ENCODE measurements around the gene NAALADL2. TPM values are rescaled to one million over a fixed set of nuclear protein-coding genes. Genes with fewer than 3 reads are reported as not detected.
"Not testable (repeated sequence)": the region's sequence is repeated elsewhere in the genome, so short reads cannot be mapped to it uniquely, and the experiment has no call there.

Gene NAALADL2
- total RNA-seq, 1 donor from 2014 or later, result 9.9 TPM

DNA sequence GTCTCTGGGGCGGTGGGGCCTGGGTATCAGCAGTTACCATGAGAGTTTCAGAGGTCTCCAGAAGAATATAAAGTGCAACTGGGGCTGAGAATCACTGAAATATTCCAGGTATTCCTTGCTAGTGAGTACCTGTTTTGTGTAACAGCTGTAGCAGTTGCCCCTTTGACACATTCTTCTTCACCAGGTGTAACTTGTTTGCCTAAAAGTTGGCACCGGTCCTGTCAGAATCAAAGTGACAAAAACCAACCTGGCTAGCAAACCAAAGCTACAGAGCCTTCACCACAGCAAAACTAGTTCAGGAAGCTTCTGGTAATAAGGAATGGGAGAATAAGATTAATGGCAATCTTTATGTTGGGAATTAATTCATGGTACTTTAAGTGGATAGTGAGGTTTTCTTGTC is 296.0 kb downstream of the NAALADL2 start:
- TF ChIP-seq, protein P1, sequence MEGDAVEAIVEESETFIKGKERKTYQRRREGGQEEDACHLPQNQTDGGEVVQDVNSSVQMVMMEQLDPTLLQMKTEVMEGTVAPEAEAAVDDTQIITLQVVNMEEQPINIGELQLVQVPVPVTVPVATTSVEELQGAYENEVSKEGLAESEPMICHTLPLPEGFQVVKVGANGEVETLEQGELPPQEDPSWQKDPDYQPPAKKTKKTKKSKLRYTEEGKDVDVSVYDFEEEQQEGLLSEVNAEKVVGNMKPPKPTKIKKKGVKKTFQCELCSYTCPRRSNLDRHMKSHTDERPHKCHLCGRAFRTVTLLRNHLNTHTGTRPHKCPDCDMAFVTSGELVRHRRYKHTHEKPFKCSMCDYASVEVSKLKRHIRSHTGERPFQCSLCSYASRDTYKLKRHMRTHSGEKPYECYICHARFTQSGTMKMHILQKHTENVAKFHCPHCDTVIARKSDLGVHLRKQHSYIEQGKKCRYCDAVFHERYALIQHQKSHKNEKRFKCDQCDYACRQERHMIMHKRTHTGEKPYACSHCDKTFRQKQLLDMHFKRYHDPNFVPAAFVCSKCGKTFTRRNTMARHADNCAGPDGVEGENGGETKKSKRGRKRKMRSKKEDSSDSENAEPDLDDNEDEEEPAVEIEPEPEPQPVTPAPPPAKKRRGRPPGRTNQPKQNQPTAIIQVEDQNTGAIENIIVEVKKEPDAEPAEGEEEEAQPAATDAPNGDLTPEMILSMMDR (conservative IDR thresholded peaks at IDR 0.05), result no peak
- H3K27me3 Mint-ChIP-seq, result no peaks in the 10 kb centered on the region
- H3K36me3 Mint-ChIP-seq, result peaks cover 4% of the 10 kb centered on the region
- DNase-seq (ENCODE audit: extremely low spot score, unreplicated experiment), result no peak
- H3K4me1 Mint-ChIP-seq (ENCODE audit: unreplicated experiment), result no peaks in the 10 kb centered on the region
- H3K4me3 Mint-ChIP-seq, result no peak overlapping the region
- H3K27ac Mint-ChIP-seq, result no peak overlapping the region
- no peaks in the 10 kb centered on the region for H3K9me3 Mint-ChIP-seq

GRCh38 chr3:175159202-175159601 is 300.1 kb downstream of the NAALADL2 start:
- H3K27me3 Mint-ChIP-seq, result no peaks in the 10 kb centered on the region
- H3K27ac Mint-ChIP-seq, result no peak overlapping the region
- peaks cover 6% of the 10 kb centered on the region for H3K4me1 Mint-ChIP-seq (ENCODE audit: unreplicated experiment)
- no peak overlapping the region for H3K4me3 Mint-ChIP-seq
- no peaks in the 10 kb centered on the region for H3K36me3 Mint-ChIP-seq
- TF ChIP-seq, protein P1 (conservative IDR thresholded peaks at IDR 0.05), result no peak
- DNase-seq (ENCODE audit: extremely low spot score, unreplicated experiment), result no peak
- no peaks in the 10 kb centered on the region for H3K9me3 Mint-ChIP-seq

DNA sequence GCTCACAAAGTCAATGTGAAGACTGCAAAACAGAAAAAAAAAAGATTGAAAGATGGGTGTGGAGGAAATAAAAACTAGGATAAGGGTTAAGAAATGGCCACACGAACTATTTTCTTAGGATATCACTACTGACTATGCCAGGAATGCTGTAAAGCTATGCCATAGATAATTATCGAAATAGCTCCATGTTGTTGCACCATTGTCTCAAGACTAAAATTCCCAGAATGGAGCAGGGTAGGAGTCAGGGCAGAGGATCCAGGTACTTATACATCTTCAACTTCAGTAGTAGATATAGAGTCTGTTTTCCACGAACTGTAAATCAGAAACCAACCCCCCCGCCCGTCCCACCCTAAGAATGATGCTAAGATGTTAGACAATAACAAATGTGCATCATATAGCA is 302.2 kb downstream of the NAALADL2 start:
- Mint-ChIP-seq H3K4me3 (no peak overlapping the region), H3K4me1 (ENCODE audit: unreplicated experiment) (peaks cover 6% of the 10 kb centered on the region), H3K27me3 (no peaks in the 10 kb centered on the region), H3K27ac (no peak overlapping the region), H3K36me3 (no peaks in the 10 kb centered on the region), H3K9me3 (no peaks in the 10 kb centered on the region)
- DNase-seq (ENCODE audit: extremely low spot score, unreplicated experiment), result no peak
- TF ChIP-seq, protein P1 (conservative IDR thresholded peaks at IDR 0.05), result no peak

DNA sequence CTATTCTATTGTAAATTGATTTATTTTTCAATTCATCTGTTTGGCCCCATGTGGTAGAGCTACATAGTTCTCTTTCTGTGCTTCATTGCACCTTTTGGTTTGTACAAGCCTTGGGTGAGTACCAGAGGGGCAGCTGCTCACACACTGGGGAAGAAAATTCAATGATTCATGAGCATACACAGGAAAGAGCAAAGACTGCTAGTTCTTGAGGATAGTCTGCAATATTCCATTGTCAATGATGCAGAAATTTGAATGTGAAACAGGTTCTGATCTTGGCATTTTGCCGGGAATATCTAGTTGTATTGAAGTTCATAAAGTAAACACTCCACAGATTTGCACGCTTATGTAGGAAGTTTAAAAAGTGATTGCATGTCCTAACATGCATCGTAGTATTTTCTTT is 304.6 kb downstream of the NAALADL2 start:
- Mint-ChIP-seq H3K4me1 (ENCODE audit: unreplicated experiment) (peaks cover 6% of the 10 kb centered on the region), H3K27me3 (no peaks in the 10 kb centered on the region), H3K27ac (no peak overlapping the region), H3K36me3 (no peaks in the 10 kb centered on the region), H3K9me3 (no peaks in the 10 kb centered on the region), H3K4me3 (no peak overlapping the region)
- no peak for DNase-seq (ENCODE audit: extremely low spot score, unreplicated experiment)
- TF ChIP-seq, protein P1 (conservative IDR thresholded peaks at IDR 0.05), result no peak

GRCh38 chr3:175173117-175173516 is 314.0 kb downstream of the NAALADL2 start:
- H3K9me3 Mint-ChIP-seq; H3K4me1 Mint-ChIP-seq (ENCODE audit: unreplicated experiment); H3K36me3 Mint-ChIP-seq; H3K27ac Mint-ChIP-seq; H3K4me3 Mint-ChIP-seq; H3K27me3 Mint-ChIP-seq; DNase-seq (ENCODE audit: extremely low spot score, unreplicated experiment): not testable (repeated sequence)

- Mint-ChIP-seq H3K4me3 (no peak overlapping the region), H3K36me3 (no peaks in the 10 kb centered on the region), H3K27me3 (no peaks in the 10 kb centered on the region), H3K4me1 (ENCODE audit: unreplicated experiment) (peaks cover 5% of the 10 kb centered on the region), H3K27ac (no peak overlapping the region), H3K9me3 (peaks cover 5% of the 10 kb centered on the region)
- no peak for DNase-seq (ENCODE audit: extremely low spot score, unreplicated experiment)
- TF ChIP-seq, protein P1 (conservative IDR thresholded peaks at IDR 0.05), result no peak
These were observed 317.4 kb downstream of the NAALADL2 start for GRCh38 chr3:175176556-175176955.

All from type B pancreatic cell (in vitro differentiated cells).